ENCODE data around the gene TIMM17A.
A peak's percentile ranks its signal among the peaks of the same experiment; 100 is the strongest.

TIMM17A gene

GRCh38 chr1:201985355-201985754 lies 30.1 kb downstream of the TIMM17A start:
- DNase-seq: no peak

- no peak for DNase-seq
These were observed 33.3 kb downstream of the TIMM17A start for GRCh38 chr1:201988601-201989000.

GRCh38 chr1:201989354-201990128 lies 34.2 kb downstream of the TIMM17A start:
- DNase-seq: no peak

- no peak for DNase-seq
These were observed 35.1 kb downstream of the TIMM17A start for GRCh38 chr1:201990427-201990826.

- peak; percentile 28 for DNase-seq
These were observed 44.4 kb downstream of the TIMM17A start for GRCh38 chr1:201999625-202000238.

- no peak for DNase-seq
These were observed 47.2 kb downstream of the TIMM17A start for GRCh38 chr1:202002507-202002906.

GRCh38 chr1:202004711-202005110 lies 49.4 kb downstream of the TIMM17A start:
- no peak for DNase-seq

- no peak for DNase-seq
These were observed 50.7 kb downstream of the TIMM17A start for GRCh38 chr1:202005958-202006357.

- DNase-seq: no peak
These were observed 52.0 kb downstream of the TIMM17A start for GRCh38 chr1:202007304-202007703.

GRCh38 chr1:202007805-202008489 lies 52.6 kb downstream of the TIMM17A start:
- DNase-seq: no peak

GRCh38 chr1:202009326-202010179 lies 54.2 kb downstream of the TIMM17A start:
- peak; percentile 71 for DNase-seq

- peak; percentile 84 for DNase-seq
These were observed 55.1 kb downstream of the TIMM17A start, which contains the start of gene ELF3 for GRCh38 chr1:202010180-202011015. Gene ELF3 (plus strand): TSS chr1:202010587. CDS start chr1:202011137, 550 bp downstream.

- DNase-seq: no peak
These were observed 56.7 kb downstream of the TIMM17A start for GRCh38 chr1:202011994-202012393.

- no peak for DNase-seq
These were observed 57.5 kb downstream of the TIMM17A start for GRCh38 chr1:202012544-202013478.

GRCh38 chr1:202013603-202014002 lies 58.3 kb downstream of the TIMM17A start:
- no peak for DNase-seq

GRCh38 chr1:202014060-202014459 lies 58.8 kb downstream of the TIMM17A start:
- no peak for DNase-seq

GRCh38 chr1:202014915-202015661 lies 59.8 kb downstream of the TIMM17A start:
- DNase-seq: no peak

- DNase-seq: no peak
These were observed 60.3 kb downstream of the TIMM17A start for GRCh38 chr1:202015662-202015937.

- DNase-seq: no peak
These were observed 60.9 kb downstream of the TIMM17A start for GRCh38 chr1:202016022-202016810.

Measured in SHP77 treated with DMSO at 0.1 percent for 48 hours (cell line).